H9 (cell line): ENCODE data around the gene FOXO6. TPM values are rescaled to one million over a fixed set of nuclear protein-coding genes. Genes with fewer than 3 reads are reported as not detected.

Experiments
- DNase-seq: peaks from one replicate; pipeline ENCODE4 v3.0.0-alpha.2; 2017
- H2AFZ ChIP-seq: one replicate; pipeline ENCODE4 v1.6.1; 2013; ENCODE audit warnings: mild to moderate bottlenecking, low read length, control low read depth, moderate library complexity
- H2AK5ac ChIP-seq: 2 replicates; pipeline ENCODE4 v1.6.1; 2013; ENCODE audit warnings: low read length, control low read depth, mixed read lengths; ENCODE audit not compliant: insufficient read length
- H2BK120ac ChIP-seq: one replicate; pipeline ENCODE4 v1.6.1; 2013; ENCODE audit warnings: low read depth, mild to moderate bottlenecking, low read length, control low read depth, inconsistent platforms; ENCODE audit not compliant: poor library complexity, severe bottlenecking
- H2BK12ac ChIP-seq: 2 replicates; pipeline ENCODE4 v1.6.1; 2013; ENCODE audit warnings: low read length, control low read depth, mixed read lengths, low read depth; ENCODE audit not compliant: insufficient read length
- H2BK15ac ChIP-seq: 2 replicates; pipeline ENCODE4 v1.6.1; 2013; ENCODE audit warnings: low read depth, low read length, control low read depth
- H2BK20ac ChIP-seq: one replicate; pipeline ENCODE4 v1.6.1; 2013; ENCODE audit warnings: low read depth, mild to moderate bottlenecking, low read length, control low read depth, inconsistent platforms; ENCODE audit not compliant: poor library complexity, severe bottlenecking
- H2BK5ac ChIP-seq: 2 replicates; pipeline ENCODE4 v1.6.1; 2013; ENCODE audit warnings: low read length, control low read depth, mixed read lengths; ENCODE audit not compliant: insufficient read length
- H3K14ac ChIP-seq: 2 replicates; pipeline ENCODE4 v1.6.1; 2013; ENCODE audit warnings: low read length, control low read depth; ENCODE audit not compliant: insufficient read depth
- H3K18ac ChIP-seq: 2 replicates; pipeline ENCODE4 v1.6.1; 2013; ENCODE audit warnings: low read depth, mild to moderate bottlenecking, mixed read lengths, low read length, control low read depth; ENCODE audit not compliant: insufficient read length
- H3K23ac ChIP-seq: 2 replicates; pipeline ENCODE4 v1.6.1; 2013; ENCODE audit warnings: low read length, control low read depth, mixed read lengths, low read depth; ENCODE audit not compliant: insufficient read length
- H3K23me2 ChIP-seq: 2 replicates; pipeline ENCODE4 v1.6.1; 2013; ENCODE audit warnings: low read depth, mild to moderate bottlenecking, mixed read lengths, low read length, control low read depth; ENCODE audit not compliant: insufficient read length, poor library complexity, severe bottlenecking
- H3K27ac ChIP-seq: 2 replicates; pipeline ENCODE4 v1.5.1; 2013; ENCODE audit warnings: low read length, control low read depth, mixed read lengths, low read depth; ENCODE audit not compliant: insufficient read length
- H3K27me3 ChIP-seq: 2 replicates; pipeline ENCODE4 v1.6.1; 2013; ENCODE audit warnings: low read length, control low read depth, inconsistent platforms; ENCODE audit not compliant: insufficient read depth
- H3K4ac ChIP-seq: 2 replicates; pipeline ENCODE4 v1.6.1; 2013; ENCODE audit warnings: low read depth, mild to moderate bottlenecking, control low read depth, inconsistent platforms, low read length, moderate library complexity
- H3K4me1 ChIP-seq: 2 replicates; pipeline ENCODE4 v1.6.1; 2013; ENCODE audit warnings: low read length, control low read depth, inconsistent platforms; ENCODE audit not compliant: insufficient read depth
- H3K4me2 ChIP-seq: 2 replicates; pipeline ENCODE4 v1.6.1; 2013; ENCODE audit warnings: low read length, control low read depth, mixed read lengths; ENCODE audit not compliant: insufficient read length, insufficient read depth
- H3K56ac ChIP-seq: 2 replicates; pipeline ENCODE4 v1.6.1; 2013; ENCODE audit warnings: low read depth, mild to moderate bottlenecking, mixed read lengths, low read length, control low read depth; ENCODE audit not compliant: insufficient read length
- H3K79me1 ChIP-seq: 2 replicates; pipeline ENCODE4 v1.6.1; 2013; ENCODE audit warnings: low read depth, mild to moderate bottlenecking, moderate library complexity, low read length, control low read depth, inconsistent platforms; ENCODE audit not compliant: insufficient read depth, poor library complexity, severe bottlenecking
- H3K79me2 ChIP-seq: 2 replicates; pipeline ENCODE4 v1.6.1; 2013; ENCODE audit warnings: low read length, control low read depth, inconsistent platforms; ENCODE audit not compliant: insufficient read depth
- H3K9ac ChIP-seq: 2 replicates; pipeline ENCODE4 v1.6.1; 2013; ENCODE audit warnings: low read length, control low read depth, mixed read lengths; ENCODE audit not compliant: insufficient read length; ENCODE audit errors: extremely low read depth
- H3K9me3 ChIP-seq: one replicate; pipeline ENCODE4 v1.6.1; 2013; ENCODE audit warnings: low read depth, low read length, inconsistent platforms; ENCODE audit not compliant: control insufficient read depth
- H3T11ph ChIP-seq: one replicate; pipeline ENCODE4 v1.6.1; 2013; ENCODE audit warnings: mild to moderate bottlenecking, low read length, control low read depth, inconsistent platforms
- H4K20me1 ChIP-seq: one replicate; pipeline ENCODE4 v1.6.1; 2013; ENCODE audit not compliant: control insufficient read depth, insufficient read length, insufficient read depth
- H4K5ac ChIP-seq: 2 replicates; pipeline ENCODE4 v1.6.1; 2013; ENCODE audit warnings: low read depth, mild to moderate bottlenecking, mixed read lengths, low read length, control low read depth; ENCODE audit not compliant: insufficient read length
- H4K8ac ChIP-seq: replicated peaks from 2 replicates; pipeline ENCODE4 v1.6.1; 2013; ENCODE audit warnings: low read length, control low read depth, mixed read lengths, low read depth; ENCODE audit not compliant: insufficient read length
- H4K91ac ChIP-seq: 2 replicates; pipeline ENCODE4 v1.6.1; 2013; ENCODE audit warnings: low read depth, mild to moderate bottlenecking, moderate library complexity, mixed read lengths, low read length, control low read depth; ENCODE audit not compliant: insufficient read length
- H3K27ac Mint-ChIP-seq, 3 experiments: 2 replicates in 2 of 3; 3 replicates in 1 of 3; pipeline ENCODE4 v1.8.0; 2020 to 2021; ENCODE audit warnings: mixed read lengths in 3 of 3, mild to moderate bottlenecking in 1 of 3, moderate library complexity in 1 of 3
- H3K27me3 Mint-ChIP-seq: 2 replicates; pipeline ENCODE4 v1.8.0; 2021; ENCODE audit warnings: low read depth, mild to moderate bottlenecking, moderate library complexity, mixed read lengths
- H3K36me3 Mint-ChIP-seq, 3 experiments: 2 replicates in 2 of 3; 3 replicates in 1 of 3; pipeline ENCODE4 v1.8.0; 2020 to 2021; ENCODE audit warnings: low read depth in 3 of 3, mixed read lengths in 3 of 3; ENCODE audit not compliant: insufficient read depth in 1 of 3
- H3K4me1 Mint-ChIP-seq, 2 experiments: 2 replicates each; pipeline ENCODE4 v1.8.0; 2020; ENCODE audit warnings: mixed read lengths in 2 of 2
- H3K4me3 Mint-ChIP-seq, 2 experiments: 2 replicates in 1 of 2; 3 replicates in 1 of 2; pipeline ENCODE4 v1.8.0; 2020 to 2021; ENCODE audit warnings: mild to moderate bottlenecking in 2 of 2, mixed read lengths in 2 of 2, moderate library complexity in 1 of 2
- H3K9me3 Mint-ChIP-seq, 2 experiments: 2 replicates in 1 of 2; 3 replicates in 1 of 2; pipeline ENCODE4 v1.8.0; 2020; ENCODE audit warnings: mild to moderate bottlenecking in 2 of 2, mixed read lengths in 2 of 2, moderate library complexity in 1 of 2
- CTCF ChIP-seq: fragments of 200-600 bp; sonication (generic); conservative IDR thresholded peaks from 3 replicates; pipeline ENCODE4 v1.8.0; 2021; ENCODE audit warnings: antibody characterized with exemption, mild to moderate bottlenecking
- WGBS: extraction: QIAGEN DNeasy Blood & Tissue Kit; methylation state at CpG from one replicate; pipeline ENCODE4 v1.1.7; 2013; ENCODE audit warnings: missing lambda C conversion rate, low lambda C conversion rate, mixed read lengths; ENCODE audit not compliant: insufficient read length; ENCODE audit errors: extremely low coverage; 5-methylcytosine and 5-hydroxymethylcytosine counted together
- total RNA-seq: library from RNA; stranded (reverse); gene quantifications from 2 replicates; pipeline ENCODE4 v1.2.1, GENCODE V29; 2021

The FOXO6 gene
- total RNA-seq, 1 experiment from 2014 or later, result 0.83 TPM

- Histone ChIP-seq H3K4me2 (no peak overlapping the region), H3T11ph (no peak overlapping the region), H3K23ac (no peak overlapping the region), H3K9me3 (no peaks in the 10 kb centered on the region), H3K4ac (no peak overlapping the region), H3K79me2 (no peaks in the 10 kb centered on the region), H3K9ac (no peak overlapping the region), H3K27me3 (no peaks in the 10 kb centered on the region), H2AK5ac (no peak overlapping the region), H3K27ac (no peak overlapping the region), H4K20me1 (no peaks in the 10 kb centered on the region), H3K18ac (no peak overlapping the region), H2BK5ac (no peak overlapping the region), H3K23me2 (no peaks in the 10 kb centered on the region), H2BK15ac (no peak overlapping the region), H3K79me1 (no peaks in the 10 kb centered on the region), H2AFZ (no peak overlapping the region), H3K14ac (no peak overlapping the region), H2BK120ac (no peak overlapping the region), H4K91ac (no peak overlapping the region), H3K4me1 (no peaks in the 10 kb centered on the region), H4K8ac (no peak overlapping the region), H4K5ac (no peak overlapping the region), H2BK20ac (no peak overlapping the region), H3K56ac (no peak overlapping the region), H2BK12ac (no peak overlapping the region)
- Mint-ChIP-seq H3K27ac (no peak overlapping the region), H3K36me3 (no peaks in the 10 kb centered on the region), H3K27me3 (peaks cover 21% of the 10 kb centered on the region), H3K9me3 (no peaks in the 10 kb centered on the region), H3K4me3 (no peak overlapping the region), H3K4me1 (peaks cover 3 to 9% of the 10 kb centered on the region in 2 experiments; a peak in 2 of 4 replicates)
- DNase-seq, result no peak
- TF ChIP-seq CTCF, result no peak
- no CpG with 5 or more reads among the region's 2 CpGs for WGBS
These were observed 14.0 kb upstream of the FOXO6 start for GRCh38 chr1:41347276-41347675.
